ENCODE results near the gene AKR1E2.

DNA sequence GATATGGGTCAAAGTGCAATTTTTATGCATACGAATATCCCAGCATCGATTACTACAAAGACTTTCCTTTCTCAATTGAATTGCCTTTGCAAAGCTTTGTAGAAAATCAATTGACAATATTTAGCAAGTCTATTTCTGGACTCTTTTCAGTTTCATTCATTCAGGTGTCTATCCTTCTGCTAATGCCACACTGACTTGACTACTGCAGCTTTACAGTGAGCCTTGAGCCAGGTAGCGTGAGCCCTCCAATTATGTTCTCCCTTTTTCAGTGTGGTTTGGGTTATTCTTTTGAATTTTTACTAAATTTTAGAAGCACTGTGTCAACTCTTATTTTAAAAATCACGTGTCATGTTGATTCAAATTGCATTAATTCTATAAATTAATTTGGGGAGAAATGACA is 19.5 kb upstream of the AKR1E2 start:
- TF ChIP-seq POLR2A (IDR thresholded peaks at IDR 0.05; ENCODE audit: control extremely low read depth in 1 of 2, low read depth in 2 of 2, low read length in 2 of 2) (no peak), GTF2F1 (IDR thresholded peaks at IDR 0.05; ENCODE audit: borderline replicate concordance, low read depth, low read length) (no peak), NRF1 (IDR thresholded peaks at IDR 0.05; ENCODE audit: low read depth, low read length) (no peak), CBX8 (IDR thresholded peaks at IDR 0.05; ENCODE audit: borderline replicate concordance, low read depth, low read length) (no peak), RXRA (IDR thresholded peaks at IDR 0.05; ENCODE audit: insufficient read depth, low read depth, low read length) (no peak)
- TF ChIP-seq, protein P1, sequence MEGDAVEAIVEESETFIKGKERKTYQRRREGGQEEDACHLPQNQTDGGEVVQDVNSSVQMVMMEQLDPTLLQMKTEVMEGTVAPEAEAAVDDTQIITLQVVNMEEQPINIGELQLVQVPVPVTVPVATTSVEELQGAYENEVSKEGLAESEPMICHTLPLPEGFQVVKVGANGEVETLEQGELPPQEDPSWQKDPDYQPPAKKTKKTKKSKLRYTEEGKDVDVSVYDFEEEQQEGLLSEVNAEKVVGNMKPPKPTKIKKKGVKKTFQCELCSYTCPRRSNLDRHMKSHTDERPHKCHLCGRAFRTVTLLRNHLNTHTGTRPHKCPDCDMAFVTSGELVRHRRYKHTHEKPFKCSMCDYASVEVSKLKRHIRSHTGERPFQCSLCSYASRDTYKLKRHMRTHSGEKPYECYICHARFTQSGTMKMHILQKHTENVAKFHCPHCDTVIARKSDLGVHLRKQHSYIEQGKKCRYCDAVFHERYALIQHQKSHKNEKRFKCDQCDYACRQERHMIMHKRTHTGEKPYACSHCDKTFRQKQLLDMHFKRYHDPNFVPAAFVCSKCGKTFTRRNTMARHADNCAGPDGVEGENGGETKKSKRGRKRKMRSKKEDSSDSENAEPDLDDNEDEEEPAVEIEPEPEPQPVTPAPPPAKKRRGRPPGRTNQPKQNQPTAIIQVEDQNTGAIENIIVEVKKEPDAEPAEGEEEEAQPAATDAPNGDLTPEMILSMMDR (IDR thresholded peaks at IDR 0.05; ENCODE audit: control extremely low read depth in 1 of 3, insufficient read depth in 1 of 3, low read depth in 1 of 3, low read length in 3 of 3): no peak
- TF ChIP-seq, protein P2, sequence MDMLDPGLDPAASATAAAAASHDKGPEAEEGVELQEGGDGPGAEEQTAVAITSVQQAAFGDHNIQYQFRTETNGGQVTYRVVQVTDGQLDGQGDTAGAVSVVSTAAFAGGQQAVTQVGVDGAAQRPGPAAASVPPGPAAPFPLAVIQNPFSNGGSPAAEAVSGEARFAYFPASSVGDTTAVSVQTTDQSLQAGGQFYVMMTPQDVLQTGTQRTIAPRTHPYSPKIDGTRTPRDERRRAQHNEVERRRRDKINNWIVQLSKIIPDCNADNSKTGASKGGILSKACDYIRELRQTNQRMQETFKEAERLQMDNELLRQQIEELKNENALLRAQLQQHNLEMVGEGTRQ (IDR thresholded peaks at IDR 0.05; ENCODE audit: low read length): no peak
- TF ChIP-seq, protein P3, sequence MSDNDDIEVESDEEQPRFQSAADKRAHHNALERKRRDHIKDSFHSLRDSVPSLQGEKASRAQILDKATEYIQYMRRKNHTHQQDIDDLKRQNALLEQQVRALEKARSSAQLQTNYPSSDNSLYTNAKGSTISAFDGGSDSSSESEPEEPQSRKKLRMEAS (IDR thresholded peaks at IDR 0.05): no peak
